Breast epithelium (tissue), 3 donors: ENCODE data around the gene ROR2.

Source experiments
- POLR2A ChIP-seq: fragments of 450-650 bp; IDR thresholded peaks from one replicate; pipeline ENCODE4 v1.6.1; 2016; ENCODE audit warnings: antibody characterized with exemption, mild to moderate bottlenecking, moderate library complexity
- POLR2AphosphoS5 ChIP-seq, 3 donors: sonication (generic); formaldehyde crosslinking; IDR thresholded peaks; one replicate each; pipeline ENCODE4 v1.6.1; 2017; ENCODE audit warnings: antibody characterized with exemption in 3 of 3
- TF ChIP-seq, protein P1 (sequence below), 3 donors: fragments of 450-650 bp; IDR thresholded peaks; one replicate each; pipeline ENCODE4 v1.5.1; 2016 to 2017; ENCODE audit warnings: antibody characterized with exemption in 3 of 3, mild to moderate bottlenecking in 3 of 3, moderate library complexity in 3 of 3

DNA sequence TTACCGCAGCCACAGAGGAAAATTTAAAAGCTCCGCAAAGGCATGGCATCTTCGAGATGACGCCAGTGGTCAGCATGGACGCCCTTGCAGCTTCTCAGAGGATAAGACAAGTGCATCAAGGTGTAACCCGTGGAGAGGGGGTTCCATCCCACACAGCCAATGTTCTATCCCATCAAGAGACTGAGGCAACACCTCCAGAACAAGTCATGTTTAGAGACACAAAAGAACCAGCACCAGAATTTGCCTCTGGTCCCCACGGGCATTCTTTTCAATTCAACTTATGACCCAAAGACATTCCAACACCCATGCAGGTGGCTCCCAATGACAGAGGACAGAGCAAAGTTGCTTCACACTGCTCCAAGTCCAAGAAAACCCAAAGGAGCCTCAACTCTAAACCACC lies 20.7 kb downstream of the ROR2 start:
- TF ChIP-seq, protein P1, sequence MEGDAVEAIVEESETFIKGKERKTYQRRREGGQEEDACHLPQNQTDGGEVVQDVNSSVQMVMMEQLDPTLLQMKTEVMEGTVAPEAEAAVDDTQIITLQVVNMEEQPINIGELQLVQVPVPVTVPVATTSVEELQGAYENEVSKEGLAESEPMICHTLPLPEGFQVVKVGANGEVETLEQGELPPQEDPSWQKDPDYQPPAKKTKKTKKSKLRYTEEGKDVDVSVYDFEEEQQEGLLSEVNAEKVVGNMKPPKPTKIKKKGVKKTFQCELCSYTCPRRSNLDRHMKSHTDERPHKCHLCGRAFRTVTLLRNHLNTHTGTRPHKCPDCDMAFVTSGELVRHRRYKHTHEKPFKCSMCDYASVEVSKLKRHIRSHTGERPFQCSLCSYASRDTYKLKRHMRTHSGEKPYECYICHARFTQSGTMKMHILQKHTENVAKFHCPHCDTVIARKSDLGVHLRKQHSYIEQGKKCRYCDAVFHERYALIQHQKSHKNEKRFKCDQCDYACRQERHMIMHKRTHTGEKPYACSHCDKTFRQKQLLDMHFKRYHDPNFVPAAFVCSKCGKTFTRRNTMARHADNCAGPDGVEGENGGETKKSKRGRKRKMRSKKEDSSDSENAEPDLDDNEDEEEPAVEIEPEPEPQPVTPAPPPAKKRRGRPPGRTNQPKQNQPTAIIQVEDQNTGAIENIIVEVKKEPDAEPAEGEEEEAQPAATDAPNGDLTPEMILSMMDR (IDR thresholded peaks at IDR 0.05) = no peak
- no peak for TF ChIP-seq POLR2A
- no peak for TF ChIP-seq POLR2AphosphoS5 (IDR thresholded peaks at IDR 0.05)
